Measurements from ENCODE around the gene GRIP1. TPM values are rescaled to one million over a fixed set of nuclear protein-coding genes. Genes with fewer than 3 reads are reported as not detected.

Gene GRIP1
- total RNA-seq, 1 donor from 2014 or later, result 9.1 TPM

GRCh38 chr12:66709893-66710292 is 31.0 kb upstream of the GRIP1 start:
- Mint-ChIP-seq H3K36me3 (ENCODE audit: unreplicated experiment) (no peaks in the 10 kb centered on the region), H3K9me3 (ENCODE audit: unreplicated experiment) (peaks cover 10% of the 10 kb centered on the region), H3K4me3 (ENCODE audit: unreplicated experiment) (no peak overlapping the region), H3K27me3 (ENCODE audit: unreplicated experiment) (peaks cover 38% of the 10 kb centered on the region), H3K27ac (ENCODE audit: unreplicated experiment) (no peak overlapping the region), H3K4me1 (ENCODE audit: unreplicated experiment) (peaks cover 2% of the 10 kb centered on the region)
- no peak for TF ChIP-seq CTCF (IDR thresholded peaks at IDR 0.05)
- DNase-seq (ENCODE audit: extremely low spot score, unreplicated experiment), result no peak

- peaks cover 2% of the 10 kb centered on the region for H3K4me1 Mint-ChIP-seq (ENCODE audit: unreplicated experiment)
- H3K27me3 Mint-ChIP-seq (ENCODE audit: unreplicated experiment), result peaks cover 38% of the 10 kb centered on the region
- TF ChIP-seq CTCF (IDR thresholded peaks at IDR 0.05), result no peak
- DNase-seq (ENCODE audit: extremely low spot score, unreplicated experiment), result no peak
- H3K36me3 Mint-ChIP-seq (ENCODE audit: unreplicated experiment), result no peaks in the 10 kb centered on the region
- no peak overlapping the region for H3K27ac Mint-ChIP-seq (ENCODE audit: unreplicated experiment)
- no peak overlapping the region for H3K4me3 Mint-ChIP-seq (ENCODE audit: unreplicated experiment)
- H3K9me3 Mint-ChIP-seq (ENCODE audit: unreplicated experiment), result peaks cover 10% of the 10 kb centered on the region
These were observed 30.5 kb upstream of the GRIP1 start for GRCh38 chr12:66709457-66709773.

- Mint-ChIP-seq H3K27ac (ENCODE audit: unreplicated experiment) (no peak overlapping the region), H3K4me1 (ENCODE audit: unreplicated experiment) (peaks cover 2% of the 10 kb centered on the region), H3K36me3 (ENCODE audit: unreplicated experiment) (no peaks in the 10 kb centered on the region), H3K27me3 (ENCODE audit: unreplicated experiment) (peaks cover 38% of the 10 kb centered on the region), H3K9me3 (ENCODE audit: unreplicated experiment) (peaks cover 10% of the 10 kb centered on the region), H3K4me3 (ENCODE audit: unreplicated experiment) (no peak overlapping the region)
- no peak for DNase-seq (ENCODE audit: extremely low spot score, unreplicated experiment)
- TF ChIP-seq CTCF (IDR thresholded peaks at IDR 0.05), result peak; percentile 61
These were observed 30.0 kb upstream of the GRIP1 start for GRCh38 chr12:66708704-66709456.

- peaks cover 51% of the 10 kb centered on the region for H3K27me3 Mint-ChIP-seq (ENCODE audit: unreplicated experiment)
- H3K9me3 Mint-ChIP-seq (ENCODE audit: unreplicated experiment), result peaks cover 10% of the 10 kb centered on the region
These were observed 28.3 kb upstream of the GRIP1 start for GRCh38 chr12:66707002-66707697.

More at GRCh38 chr12:66707002-66707697, 28.3 kb upstream of the GRIP1 start:
- H3K4me1 Mint-ChIP-seq (ENCODE audit: unreplicated experiment), result peaks cover 2% of the 10 kb centered on the region
- no peak for TF ChIP-seq CTCF (IDR thresholded peaks at IDR 0.05)
- no peak for DNase-seq (ENCODE audit: extremely low spot score, unreplicated experiment)
- no peak overlapping the region for H3K27ac Mint-ChIP-seq (ENCODE audit: unreplicated experiment)
- H3K4me3 Mint-ChIP-seq (ENCODE audit: unreplicated experiment), result no peak overlapping the region
- H3K36me3 Mint-ChIP-seq (ENCODE audit: unreplicated experiment), result no peaks in the 10 kb centered on the region
